ENCODE data around the gene MZB1. TPM values are rescaled to one million over a fixed set of nuclear protein-coding genes. Genes with fewer than 3 reads are reported as not detected.

MZB1 gene, protein sequence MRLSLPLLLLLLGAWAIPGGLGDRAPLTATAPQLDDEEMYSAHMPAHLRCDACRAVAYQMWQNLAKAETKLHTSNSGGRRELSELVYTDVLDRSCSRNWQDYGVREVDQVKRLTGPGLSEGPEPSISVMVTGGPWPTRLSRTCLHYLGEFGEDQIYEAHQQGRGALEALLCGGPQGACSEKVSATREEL
- polyA plus RNA-seq (2011; rRNA removed) = not detected in 2 replicates
- 0.28 TPM in 1 of 2 replicates, not detected in the other for polyA minus RNA-seq (2011; rRNA and poly(A)+ RNA removed)

DNA sequence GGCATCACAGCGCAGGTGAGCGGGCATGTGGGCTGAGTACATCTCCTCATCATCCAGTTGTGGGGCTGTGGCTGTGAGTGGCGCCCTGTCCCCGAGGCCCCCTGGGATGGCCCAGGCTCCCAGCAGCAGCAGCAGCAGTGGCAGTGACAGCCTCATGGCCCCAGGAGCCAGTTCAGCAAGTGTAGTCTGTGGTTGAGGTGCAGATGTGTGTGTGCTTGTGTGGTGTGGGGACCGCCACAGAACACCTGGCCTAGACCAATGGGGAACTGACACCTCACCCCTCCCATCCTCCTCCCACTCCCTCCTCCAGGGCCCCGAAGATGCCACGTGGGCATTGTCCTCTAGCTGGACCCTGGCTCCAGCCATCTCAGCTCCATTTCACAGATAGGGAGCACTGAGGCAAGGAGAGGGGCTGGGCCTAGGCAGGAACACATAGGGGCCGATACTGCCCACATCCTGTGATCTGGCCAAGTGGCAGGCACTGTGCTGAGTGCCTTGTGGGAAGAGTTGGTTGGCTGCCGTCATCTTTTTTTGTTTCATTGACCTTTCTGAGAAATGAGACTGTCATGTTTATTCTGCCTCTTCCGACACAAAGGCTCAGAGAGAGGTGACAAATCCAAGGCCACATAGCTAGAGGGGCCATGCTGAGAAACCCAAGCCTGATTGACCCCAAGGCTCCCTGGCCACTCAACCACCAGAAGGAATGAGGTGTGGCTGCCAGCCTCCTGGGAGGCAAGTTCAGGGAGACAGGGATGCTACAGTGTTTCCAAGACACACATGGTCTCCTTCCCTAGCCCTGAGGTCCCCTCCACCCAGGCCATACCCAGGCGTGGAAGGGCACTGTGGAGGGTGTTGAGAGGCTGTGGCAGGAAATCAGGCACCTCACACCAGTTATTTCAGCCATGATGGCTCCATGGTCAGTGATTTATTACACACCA, at the start of gene MZB1:
TSS of gene MZB1 (minus strand) at position 213 of the 938 bp plus-strand sequence. CDS start at position 156, 57 bp downstream.
- peaks cover 14% of the 10 kb centered on the region for H3K9me3 ChIP-seq (ENCODE audit: control insufficient read depth, insufficient read depth, low read length)
- CTCF ChIA-PET = interaction anchor here (1.6 kb wide), 1 partner anchor 48 kb away, joined by 6 read pairs; the partner anchor contains the start of gene PAIP2
- no peak within 1 kb of the TSS for H3K27ac ChIP-seq (ENCODE audit: low read depth, low read length)
- no peak within 1 kb of the TSS for H3K4me3 ChIP-seq (ENCODE audit: low read depth, low read length)
- DNase-seq (ENCODE audit: low read depth, low spot score) = no peak
- POLR2A ChIA-PET = interaction anchor here (1.4 kb wide), 1 partner anchor 48 kb away, joined by 3 read pairs; no protein-coding TSS in a partner anchor
- TF ChIP-seq, protein P1, sequence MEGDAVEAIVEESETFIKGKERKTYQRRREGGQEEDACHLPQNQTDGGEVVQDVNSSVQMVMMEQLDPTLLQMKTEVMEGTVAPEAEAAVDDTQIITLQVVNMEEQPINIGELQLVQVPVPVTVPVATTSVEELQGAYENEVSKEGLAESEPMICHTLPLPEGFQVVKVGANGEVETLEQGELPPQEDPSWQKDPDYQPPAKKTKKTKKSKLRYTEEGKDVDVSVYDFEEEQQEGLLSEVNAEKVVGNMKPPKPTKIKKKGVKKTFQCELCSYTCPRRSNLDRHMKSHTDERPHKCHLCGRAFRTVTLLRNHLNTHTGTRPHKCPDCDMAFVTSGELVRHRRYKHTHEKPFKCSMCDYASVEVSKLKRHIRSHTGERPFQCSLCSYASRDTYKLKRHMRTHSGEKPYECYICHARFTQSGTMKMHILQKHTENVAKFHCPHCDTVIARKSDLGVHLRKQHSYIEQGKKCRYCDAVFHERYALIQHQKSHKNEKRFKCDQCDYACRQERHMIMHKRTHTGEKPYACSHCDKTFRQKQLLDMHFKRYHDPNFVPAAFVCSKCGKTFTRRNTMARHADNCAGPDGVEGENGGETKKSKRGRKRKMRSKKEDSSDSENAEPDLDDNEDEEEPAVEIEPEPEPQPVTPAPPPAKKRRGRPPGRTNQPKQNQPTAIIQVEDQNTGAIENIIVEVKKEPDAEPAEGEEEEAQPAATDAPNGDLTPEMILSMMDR (IDR thresholded peaks at IDR 0.05; ENCODE audit: low read depth, low read length) = no peak
- peaks cover 15% of the 10 kb centered on the region for H3K27me3 ChIP-seq (ENCODE audit: control insufficient read depth, insufficient read depth, low read length)

DNA sequence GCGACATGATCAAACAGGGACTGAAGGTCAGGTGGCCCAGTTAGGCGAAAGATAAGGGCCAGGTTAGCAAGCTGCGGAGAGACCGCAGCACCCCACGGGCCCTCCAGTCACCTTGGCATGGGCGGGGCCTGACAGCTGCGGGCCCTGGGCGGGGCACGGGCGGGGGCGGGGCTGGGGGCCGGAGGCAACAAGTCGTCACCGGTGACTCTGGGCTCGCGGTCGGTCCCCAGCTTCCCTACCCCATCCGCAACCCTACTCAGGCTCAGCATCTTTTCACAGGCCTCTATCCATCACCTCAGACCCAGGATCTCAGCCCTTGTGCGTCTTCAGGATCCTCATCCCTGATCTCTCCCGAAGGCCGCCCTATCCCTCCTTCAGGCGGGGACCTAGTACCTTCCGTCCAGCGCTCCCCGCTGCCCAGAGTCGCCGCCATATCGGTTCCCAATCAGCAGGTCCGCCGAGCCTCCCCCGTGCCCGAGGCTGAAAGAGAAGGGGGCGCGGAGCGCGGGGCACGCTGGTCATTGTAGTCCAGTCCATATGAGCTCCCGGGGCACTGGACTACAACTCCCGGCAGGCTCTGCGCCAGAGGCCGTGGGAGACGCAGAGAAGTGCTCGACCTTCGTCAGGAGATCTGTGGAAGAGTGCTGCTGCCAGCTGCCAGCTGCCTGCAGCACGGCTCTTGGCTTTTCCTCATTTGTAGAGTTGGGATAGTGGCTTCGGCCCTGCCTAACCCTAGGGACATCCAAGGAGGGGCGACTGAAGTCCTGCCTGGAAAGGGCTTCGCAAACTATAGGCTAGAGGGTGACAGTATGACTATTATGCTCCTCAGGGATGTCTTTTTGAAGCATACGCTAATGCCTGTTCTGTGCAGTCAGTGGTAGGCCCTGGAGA, 49.5 kb upstream of the MZB1 start, which contains the start of gene DNAJC18:
TSS of gene DNAJC18 (minus strand) at position 513 of the 891 bp plus-strand sequence. CDS start at position 433, 80 bp downstream.
- TF ChIP-seq, protein P1 (IDR thresholded peaks at IDR 0.05; ENCODE audit: low read depth, low read length) = no peak
- peak within 1 kb of the TSS; percentile 95 for H3K4me3 ChIP-seq (ENCODE audit: low read depth, low read length)
- CTCF ChIA-PET = interaction anchor here (0.6 to 3.4 kb wide), 3 partner anchors 17 to 194 kb away, joined by 3 to 14 read pairs (median 5); no protein-coding TSS in a partner anchor
- no peaks in the 10 kb centered on the region for H3K27me3 ChIP-seq (ENCODE audit: control insufficient read depth, insufficient read depth, low read length)
- no peaks in the 10 kb centered on the region; the same call in 1 of the 2 replicates for H3K9me3 ChIP-seq (ENCODE audit: control insufficient read depth, insufficient read depth, low read length)
- peak within 1 kb of the TSS; percentile 89 for H3K27ac ChIP-seq (ENCODE audit: low read depth, low read length)
- DNase-seq (ENCODE audit: low read depth, low spot score) = peak; percentile 78
- POLR2A ChIA-PET = interaction anchor here (0.6 to 1.3 kb wide), 3 partner anchors 43 to 78 kb away, joined by 3 to 4 read pairs (median 3); partner anchors contain the start of gene STING1

DNA sequence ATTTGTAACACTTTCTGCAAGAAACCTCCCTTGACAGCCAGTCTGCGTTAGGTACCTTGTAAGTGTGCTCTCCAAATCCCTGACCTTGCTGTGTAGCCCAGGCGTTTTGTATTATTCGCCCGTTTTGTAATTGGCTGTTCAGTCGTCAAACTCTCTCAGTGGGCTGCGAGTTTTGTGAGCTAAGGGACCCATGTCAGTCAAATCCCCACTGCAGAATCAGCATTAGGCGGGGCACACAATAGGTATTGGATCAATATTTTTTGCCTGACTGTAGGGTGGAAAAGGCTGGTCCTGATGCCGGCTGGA, 48.9 kb upstream of the MZB1 start:
- ChIA-PET POLR2A (interaction anchor here (1.3 kb wide), 2 partner anchors 57 to 79 kb away, joined by 3 to 4 read pairs; no protein-coding TSS in a partner anchor), CTCF (interaction anchor here (1.8 to 3.4 kb wide), 2 partner anchors 17 to 195 kb away, joined by 5 to 14 read pairs; no protein-coding TSS in a partner anchor)
- no peak for DNase-seq (ENCODE audit: low read depth, low spot score)
- Histone ChIP-seq H3K9me3 (ENCODE audit: control insufficient read depth, insufficient read depth, low read length) (no peaks in the 10 kb centered on the region; the same call in 1 of the 2 replicates), H3K27me3 (ENCODE audit: control insufficient read depth, insufficient read depth, low read length) (no peaks in the 10 kb centered on the region), H3K27ac (ENCODE audit: low read depth, low read length) (no peak overlapping the region), H3K4me3 (ENCODE audit: low read depth, low read length) (peak overlapping the region; percentile 95)
- TF ChIP-seq, protein P1 (IDR thresholded peaks at IDR 0.05; ENCODE audit: low read depth, low read length) = no peak

DNA sequence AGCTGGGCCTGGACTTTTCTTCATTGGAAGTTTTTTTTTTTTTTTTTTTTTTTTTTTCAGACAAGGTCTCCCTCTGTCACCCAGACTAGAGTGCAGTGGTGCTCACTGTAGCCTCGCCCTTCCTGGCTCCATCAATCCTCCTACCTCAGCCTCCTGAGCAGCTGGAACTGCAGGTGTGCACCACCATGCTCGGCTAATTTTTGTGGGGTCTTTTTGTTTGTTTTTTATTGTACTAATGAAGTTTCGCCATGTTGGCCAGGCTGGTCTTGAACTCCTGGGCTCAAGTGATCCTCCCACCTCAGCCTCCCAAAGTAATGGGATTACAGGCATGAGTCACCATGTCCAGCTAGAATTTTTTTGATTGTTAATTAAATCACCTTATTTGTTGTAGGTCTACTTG, 46.0 kb upstream of the MZB1 start:
- POLR2A ChIA-PET = no interaction called here
- no peaks in the 10 kb centered on the region; the same call in 1 of the 2 replicates for H3K9me3 ChIP-seq (ENCODE audit: control insufficient read depth, insufficient read depth, low read length)
- H3K4me3 ChIP-seq (ENCODE audit: low read depth, low read length) = no peak overlapping the region
- no peak for DNase-seq (ENCODE audit: low read depth, low spot score)
- TF ChIP-seq, protein P1 (IDR thresholded peaks at IDR 0.05; ENCODE audit: low read depth, low read length) = no peak
- H3K27me3 ChIP-seq (ENCODE audit: control insufficient read depth, insufficient read depth, low read length) = no peaks in the 10 kb centered on the region
- no peak overlapping the region for H3K27ac ChIP-seq (ENCODE audit: low read depth, low read length)
- CTCF ChIA-PET = interaction anchor here (2.4 kb wide), 1 partner anchor 340 kb away, joined by 6 read pairs; no protein-coding TSS in a partner anchor
